GM23338 (cell line): ENCODE data around the gene LCP1. TPM values are rescaled to one million over a fixed set of nuclear protein-coding genes. Genes with fewer than 3 reads are reported as not detected.

Experiments used
- ATAC-seq: fragments of 200-7000 bp; cut with Tn5 transposase; 3 replicates; pipeline ENCODE4 v1.9.1; 2020
- DNase-seq: peaks from one replicate; pipeline ENCODE4 v3.0.0-alpha.2; 2015; ENCODE audit warnings: low spot score
- H2AFZ ChIP-seq: fragments of 200-600 bp; sonication (generic); 2 replicates; pipeline ENCODE4 v1.8.0; 2016; ENCODE audit warnings: antibody characterized with exemption, mild to moderate bottlenecking, moderate library complexity
- H3F3A ChIP-seq: fragments of 200-600 bp; sonication (generic); replicated peaks from 2 replicates; pipeline ENCODE4 v1.8.0; 2017; ENCODE audit warnings: antibody characterized with exemption, mixed run types, low read depth
- H3K27ac ChIP-seq: fragments of 200-600 bp; sonication (generic); 2 replicates; pipeline ENCODE4 v1.6.1; 2016; ENCODE audit warnings: low read depth
- H3K27me3 ChIP-seq: fragments of 200-600 bp; sonication (generic); 2 replicates; pipeline ENCODE4 v1.8.0; 2016; ENCODE audit warnings: mild to moderate bottlenecking, mixed run types, moderate library complexity; ENCODE audit not compliant: insufficient read depth
- H3K36me3 ChIP-seq: fragments of 200-600 bp; sonication (generic); 2 replicates; pipeline ENCODE4 v1.8.0; 2016; ENCODE audit warnings: mild to moderate bottlenecking; ENCODE audit not compliant: insufficient read depth
- H3K4me1 ChIP-seq: fragments of 200-600 bp; sonication (generic); 2 replicates; pipeline ENCODE4 v1.8.0; 2016; ENCODE audit warnings: mild to moderate bottlenecking, moderate library complexity; ENCODE audit not compliant: insufficient read depth
- H3K4me2 ChIP-seq: fragments of 200-600 bp; sonication (generic); 2 replicates; pipeline ENCODE4 v1.7.1; 2017; ENCODE audit warnings: mixed run types
- H3K4me3 ChIP-seq: fragments of 200-600 bp; sonication (generic); 2 replicates; pipeline ENCODE4 v1.6.1; 2016; ENCODE audit warnings: mixed run types
- H3K79me2 ChIP-seq: fragments of 200-600 bp; sonication (generic); replicated peaks from 2 replicates; pipeline ENCODE4 v1.8.0; 2017; ENCODE audit warnings: mild to moderate bottlenecking; ENCODE audit not compliant: insufficient read depth
- H3K9me2 ChIP-seq: fragments of 200-600 bp; sonication (generic); 2 replicates; pipeline ENCODE4 v1.8.0; 2017; ENCODE audit not compliant: insufficient read depth
- H4K20me1 ChIP-seq: fragments of 200-600 bp; sonication (generic); replicated peaks from 2 replicates; pipeline ENCODE4 v1.8.0; 2017; ENCODE audit warnings: mild to moderate bottlenecking; ENCODE audit not compliant: insufficient read depth
- H3K27ac Mint-ChIP-seq: 2 replicates; pipeline ENCODE4 v1.8.0; 2020; ENCODE audit warnings: inconsistent platforms, mild to moderate bottlenecking, moderate library complexity, mixed read lengths
- H3K27me3 Mint-ChIP-seq: 3 replicates; pipeline ENCODE4 v1.8.0; 2022; ENCODE audit warnings: low read depth, mild to moderate bottlenecking, moderate library complexity, mixed read lengths, inconsistent platforms; ENCODE audit not compliant: insufficient read depth, poor library complexity
- H3K36me3 Mint-ChIP-seq: 3 replicates; pipeline ENCODE4 v1.8.0; 2021; ENCODE audit warnings: low read depth, mild to moderate bottlenecking, inconsistent platforms, moderate library complexity, mixed read lengths
- H3K4me1 Mint-ChIP-seq: 3 replicates; pipeline ENCODE4 v1.8.0; 2020; ENCODE audit warnings: mild to moderate bottlenecking, inconsistent platforms, mixed read lengths
- H3K4me3 Mint-ChIP-seq: 3 replicates; pipeline ENCODE4 v1.8.0; 2021; ENCODE audit warnings: moderate library complexity, mild to moderate bottlenecking, inconsistent platforms, mixed read lengths
- H3K9me3 Mint-ChIP-seq: 3 replicates; pipeline ENCODE4 v1.8.0; 2020; ENCODE audit warnings: moderate library complexity, mild to moderate bottlenecking, inconsistent platforms, mixed read lengths
- ETS1 ChIP-seq: IDR thresholded peaks from 2 replicates; pipeline ENCODE4 v1.6.1; 2016; ENCODE audit warnings: antibody characterized with exemption
- EZH2phosphoT487 ChIP-seq: fragments of 200-600 bp; sonication (generic); IDR thresholded peaks from one replicate; pipeline ENCODE4 v1.8.1; 2018; ENCODE audit warnings: antibody characterized with exemption; ENCODE audit not compliant: unreplicated experiment
- NANOG ChIP-seq: IDR thresholded peaks from 2 replicates; pipeline ENCODE4 v1.6.1; 2016; ENCODE audit warnings: antibody characterized with exemption, borderline replicate concordance
- STAT1 ChIP-seq: IDR thresholded peaks from one replicate; pipeline ENCODE4 v1.6.1; 2016; ENCODE audit warnings: antibody characterized with exemption; ENCODE audit not compliant: unreplicated experiment
- ZNF462 ChIP-seq: fragments of 250-450 bp; sonication (Bioruptor Pico); IDR thresholded peaks from 2 replicates; pipeline ENCODE4 v1.5.0; 2020; ENCODE audit warnings: mild to moderate bottlenecking, moderate library complexity
- polyA plus RNA-seq: library from polyadenylated mRNA; unstranded; fragments of >200 nt; fragmentation: Nextera tagmentation; extraction: Ambion mirVana; gene quantifications from 2 replicates; pipeline ENCODE4 v1.2.1, GENCODE V29; 2016
- total RNA-seq: library from RNA; depleted of rRNA; stranded (reverse); fragments of >200 nt; shearing (Covaris generic); gene quantifications from 2 replicates; pipeline ENCODE4 v1.2.3, GENCODE V29; 2014

Gene LCP1
- total and polyA plus RNA-seq, 2 experiments from 2014 or later: 1.9 to 3.4 TPM

- TF ChIP-seq ZNF462 (CRISPR knock-in tag): no peak
- TF ChIP-seq NANOG: no peak
- TF ChIP-seq EZH2phosphoT487: no peak
- no peak for TF ChIP-seq STAT1
Measured at GRCh38 chr13:46145135-46145534, 36.8 kb downstream of the LCP1 start (continued).

- Mint-ChIP-seq H3K4me3 (no peak overlapping the region), H3K4me1 (peaks cover 40% of the 10 kb centered on the region), H3K27ac (no peak overlapping the region), H3K27me3 (peaks cover 3% of the 10 kb centered on the region), H3K36me3 (no peaks in the 10 kb centered on the region), H3K9me3 (no peaks in the 10 kb centered on the region)
- Histone ChIP-seq H2AFZ (no peak overlapping the region), H3K27me3 (no peaks in the 10 kb centered on the region), H3K4me1 (peaks cover 38% of the 10 kb centered on the region), H3K4me2 (no peak overlapping the region), H3K4me3 (no peak overlapping the region), H3K36me3 (no peaks in the 10 kb centered on the region), H3K79me2 (no peaks in the 10 kb centered on the region), H3K27ac (no peak overlapping the region), H3K9me2 (no peaks in the 10 kb centered on the region), H4K20me1 (no peaks in the 10 kb centered on the region), H3F3A (no peaks in the 10 kb centered on the region)
- ATAC-seq (no peak), DNase-seq (no peak)
- TF ChIP-seq ETS1 (no peak), ZNF462 (CRISPR knock-in tag) (no peak)
Measured at GRCh38 chr13:46143184-46143701, 38.7 kb downstream of the LCP1 start.
